Measurements from ENCODE around the gene DPYSL4. TPM values are rescaled to one million over a fixed set of nuclear protein-coding genes. Genes with fewer than 3 reads are reported as not detected.

Gene DPYSL4
- total RNA-seq, 5 donors from 2014 or later (not counting 1 experiment from before 2014, with no cell fraction given): 0.66 to 3.9 (median 3.2) TPM

DNA sequence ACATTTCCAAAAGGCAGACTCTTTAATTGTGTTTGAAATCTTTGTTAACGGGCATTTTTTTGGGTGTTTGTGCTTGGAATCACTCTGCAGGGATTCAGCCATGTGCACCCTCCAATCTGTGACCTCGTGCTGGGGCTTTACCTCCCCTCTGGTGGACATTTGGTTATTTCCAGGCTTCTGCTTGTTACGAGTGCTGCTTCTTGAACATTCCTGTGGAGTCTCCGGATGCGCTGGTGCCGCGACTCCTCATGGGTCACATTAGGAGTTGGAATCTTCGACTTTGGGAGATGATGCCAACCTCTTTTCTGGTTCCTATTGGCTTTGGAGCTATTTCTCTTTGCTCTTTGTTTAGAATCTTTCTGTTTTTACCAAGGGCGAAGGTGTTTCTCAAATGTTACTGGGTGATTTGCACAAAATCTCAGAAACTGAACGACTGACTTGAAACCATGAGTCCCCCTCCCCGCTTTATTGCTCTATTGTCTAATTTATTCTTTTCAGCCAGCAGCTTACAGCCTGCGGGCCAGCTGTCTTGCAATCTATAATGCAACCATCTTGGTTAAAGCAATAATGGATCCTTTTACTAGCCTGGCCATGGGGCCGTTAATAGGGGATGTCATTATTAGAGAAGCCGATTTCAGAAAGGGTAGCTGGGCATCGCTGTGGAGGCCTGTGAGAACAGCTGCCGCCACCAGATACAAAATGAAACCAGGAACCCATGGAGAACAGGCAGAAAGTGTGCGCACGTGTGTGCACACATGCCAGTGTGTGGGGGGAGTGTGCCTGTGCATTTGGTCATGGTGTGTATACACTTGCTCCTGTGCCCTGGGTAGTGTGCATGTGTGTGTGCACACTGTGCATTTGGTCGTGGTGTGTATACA is 9.9 kb upstream of the DPYSL4 start:
- Histone ChIP-seq H3K36me3 (ENCODE audit: control insufficient read depth in 2 of 2, extremely low read depth in 1 of 2, insufficient read depth in 1 of 2, low read length in 1 of 2) (no peaks in the 10 kb centered on the region), H3K27ac (ENCODE audit: low read length) (no peak overlapping the region), H3K27me3 (replicated peaks in 1 of 2; ENCODE audit: control insufficient read depth in 2 of 2, extremely low read depth in 1 of 2, insufficient read depth in 2 of 2, low read length in 1 of 2) (peaks cover 3 to 42% of the 10 kb centered on the region in 2 experiments), H3K4me1 (ENCODE audit: control insufficient read depth in 1 of 2, extremely low read depth in 1 of 2, insufficient read depth in 2 of 2, low read length in 2 of 2) (no peaks in the 10 kb centered on the region), H3K4me3 (ENCODE audit: control insufficient read depth in 1 of 2, extremely low read depth in 1 of 2, low read length in 1 of 2) (no peak overlapping the region), H3K9me3 (no peaks in the 10 kb centered on the region)
- Mint-ChIP-seq H3K36me3 (no peaks in the 10 kb centered on the region), H3K27me3 (peaks cover 32 to 36% of the 10 kb centered on the region in 2 donors), H3K27ac (no peak overlapping the region), H3K9me3 (no peaks in the 10 kb centered on the region), H3K4me1 (peaks cover 4 to 14% (median 12%) of the 10 kb centered on the region in 3 donors), H3K4me3 (no peak overlapping the region)
- WGBS (ENCODE audit: insufficient coverage): 64% methylated on average over 17 of the region's 19 CpGs
- ChIA-PET POLR2A (interaction anchor here in 1 of 2 donors (0.7 kb wide), 1 partner anchor 63 kb away, joined by 3 read pairs; no protein-coding TSS in a partner anchor), CTCF (no interaction called here)
- DNase-seq (no peak), ATAC-seq (replicated peaks in 1 of 4) (no peak)

DNA sequence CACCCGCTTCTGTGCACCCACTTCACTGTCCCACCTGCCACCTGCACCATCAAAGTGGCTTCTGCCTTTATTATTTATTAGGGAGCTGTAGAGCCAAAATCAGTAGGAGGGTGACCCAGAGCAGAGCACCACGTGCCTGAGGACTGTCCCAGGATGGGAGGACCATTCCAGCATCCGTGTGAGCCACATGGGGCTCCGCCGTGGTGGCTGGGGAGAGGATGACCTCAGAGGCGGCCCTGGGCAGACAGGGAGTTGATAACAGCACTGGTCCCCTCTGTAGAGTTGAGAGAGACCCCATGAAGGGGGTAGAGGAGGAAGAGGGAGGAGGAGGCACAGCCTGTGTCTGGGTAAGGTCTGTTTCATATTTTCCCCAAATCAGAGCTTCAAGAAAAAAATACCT is 8.7 kb upstream of the DPYSL4 start:
- Histone ChIP-seq H3K4me1 (ENCODE audit: control insufficient read depth in 1 of 2, extremely low read depth in 1 of 2, insufficient read depth in 2 of 2, low read length in 2 of 2) (no peaks in the 10 kb centered on the region), H3K4me3 (ENCODE audit: control insufficient read depth in 1 of 2, extremely low read depth in 1 of 2, low read length in 1 of 2) (no peak overlapping the region), H3K27me3 (replicated peaks in 1 of 2; ENCODE audit: control insufficient read depth in 2 of 2, extremely low read depth in 1 of 2, insufficient read depth in 2 of 2, low read length in 1 of 2) (peaks cover 3 to 52% of the 10 kb centered on the region in 2 experiments), H3K9me3 (no peaks in the 10 kb centered on the region), H3K27ac (ENCODE audit: low read length) (no peak overlapping the region), H3K36me3 (ENCODE audit: control insufficient read depth in 2 of 2, extremely low read depth in 1 of 2, insufficient read depth in 1 of 2, low read length in 1 of 2) (no peaks in the 10 kb centered on the region)
- Mint-ChIP-seq H3K4me1 (peaks cover 4 to 14% (median 7%) of the 10 kb centered on the region in 3 donors), H3K27me3 (peaks cover 30 to 38% of the 10 kb centered on the region in 2 donors), H3K27ac (no peak overlapping the region), H3K36me3 (no peaks in the 10 kb centered on the region), H3K9me3 (no peaks in the 10 kb centered on the region), H3K4me3 (no peak overlapping the region)
- ChIA-PET CTCF (interaction anchor here in 1 of 2 donors (0.6 kb wide), 1 partner anchor 11 kb away, joined by 3 read pairs; no protein-coding TSS in a partner anchor), POLR2A (no interaction called here)
- no peak for ATAC-seq (replicated peaks in 1 of 4)
- WGBS (ENCODE audit: insufficient coverage): 78% methylated on average over 5 of the region's 6 CpGs
- DNase-seq: no peak

DNA sequence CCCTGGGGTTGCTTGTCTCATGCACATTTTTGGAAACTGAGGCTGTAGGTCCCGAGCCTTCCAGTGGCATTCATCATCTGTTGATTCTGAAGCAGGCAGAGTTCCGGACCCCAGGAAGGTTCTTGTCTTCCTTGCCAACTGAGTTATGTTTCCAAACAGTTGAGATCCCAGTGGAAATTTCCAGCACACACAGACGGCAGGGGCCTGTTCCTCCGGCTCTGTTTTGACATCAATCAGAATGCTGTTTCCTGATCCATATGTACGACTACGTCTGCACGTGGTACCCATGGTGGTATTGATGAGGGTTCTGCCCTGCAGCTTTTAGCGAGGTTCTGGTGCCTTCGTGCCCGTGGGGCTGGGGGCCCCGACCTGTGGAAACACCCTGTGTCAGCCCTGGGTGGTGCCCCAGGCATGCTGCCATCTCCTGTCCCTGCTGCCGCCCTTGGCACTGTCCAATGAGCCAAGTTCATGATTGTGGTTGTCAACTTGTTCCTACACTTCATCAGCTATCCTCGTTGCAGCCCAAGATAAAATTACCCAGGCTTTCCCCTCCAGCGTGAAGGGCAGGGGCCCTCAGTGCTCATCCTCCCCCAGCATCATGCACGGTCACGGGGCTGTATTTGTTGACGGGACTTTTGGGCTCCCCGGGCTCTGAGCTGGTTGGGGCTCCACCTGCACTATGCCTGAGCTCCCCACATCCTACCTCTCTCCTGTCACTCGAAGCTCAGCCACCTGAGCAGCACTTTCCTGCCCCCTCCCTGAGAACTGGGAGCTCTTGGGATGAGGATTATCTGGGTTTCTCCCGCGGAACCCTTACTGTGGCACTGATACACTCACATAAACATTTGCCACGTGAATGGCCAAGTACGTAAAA is 7.8 kb upstream of the DPYSL4 start:
- no peak for DNase-seq
- no peak overlapping the region for H3K4me3 Mint-ChIP-seq
- H3K4me1 Mint-ChIP-seq: peaks cover 0 to 9% (median 0%) of the 10 kb centered on the region in 3 donors
- no peak for ATAC-seq (replicated peaks in 1 of 4)
- Histone ChIP-seq H3K27ac (ENCODE audit: low read length) (no peak overlapping the region), H3K4me1 (ENCODE audit: control insufficient read depth in 1 of 2, extremely low read depth in 1 of 2, insufficient read depth in 2 of 2, low read length in 2 of 2) (no peaks in the 10 kb centered on the region), H3K36me3 (ENCODE audit: control insufficient read depth in 2 of 2, extremely low read depth in 1 of 2, insufficient read depth in 1 of 2, low read length in 1 of 2) (no peaks in the 10 kb centered on the region), H3K4me3 (ENCODE audit: control insufficient read depth in 1 of 2, extremely low read depth in 1 of 2, low read length in 1 of 2) (no peak overlapping the region), H3K27me3 (replicated peaks in 1 of 2; ENCODE audit: control insufficient read depth in 2 of 2, extremely low read depth in 1 of 2, insufficient read depth in 2 of 2, low read length in 1 of 2) (peaks cover 3 to 54% of the 10 kb centered on the region in 2 experiments), H3K9me3 (no peaks in the 10 kb centered on the region)
- no peak overlapping the region for H3K27ac Mint-ChIP-seq
- no peaks in the 10 kb centered on the region for H3K36me3 Mint-ChIP-seq
- ChIA-PET CTCF (no interaction called here), POLR2A (no interaction called here)
- WGBS (ENCODE audit: insufficient coverage): 70% methylated on average over 18 of the region's 23 CpGs
- H3K9me3 Mint-ChIP-seq: no peaks in the 10 kb centered on the region
- H3K27me3 Mint-ChIP-seq: peaks cover 34 to 45% of the 10 kb centered on the region in 2 donors

DNA sequence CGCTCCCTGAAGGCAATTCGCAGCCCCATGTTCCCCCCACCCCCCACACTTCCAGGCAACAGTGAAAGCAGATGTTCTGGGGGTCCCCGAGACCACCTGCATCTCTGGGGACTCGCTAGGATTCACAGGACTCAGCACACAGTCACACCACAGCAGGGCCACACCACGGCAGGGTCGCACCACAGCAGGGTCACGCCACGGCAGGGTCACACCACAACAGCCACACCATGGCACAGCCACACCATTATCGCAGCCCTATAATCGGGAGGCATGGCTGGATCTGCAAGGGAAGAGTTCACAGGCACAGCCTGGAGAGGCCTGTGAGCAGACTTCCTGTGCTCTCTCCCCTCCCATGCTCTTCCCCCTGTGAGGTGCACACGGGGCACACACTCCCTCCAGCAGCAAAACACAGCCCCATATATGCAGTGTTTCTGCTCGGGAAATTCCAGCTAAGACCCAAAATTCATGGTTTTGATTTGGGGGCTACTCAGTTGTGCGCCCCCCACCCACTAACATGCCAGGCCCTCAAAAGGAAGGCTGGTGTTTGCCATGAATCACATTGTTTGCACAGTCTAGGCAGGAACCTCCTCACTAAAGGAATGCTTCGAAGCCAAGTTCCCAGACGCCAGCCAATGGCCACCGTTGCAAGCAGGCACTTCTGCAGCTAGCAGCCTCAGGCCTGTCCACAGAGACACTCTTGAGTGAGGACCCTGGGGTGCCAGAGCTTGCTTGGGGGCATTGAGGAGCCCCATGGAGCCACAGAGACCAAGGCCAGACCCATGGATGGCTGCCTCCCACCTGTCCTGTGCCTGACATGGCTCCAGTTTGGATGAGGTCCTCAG is 7.0 kb upstream of the DPYSL4 start:
- POLR2A ChIA-PET: no interaction called here
- Mint-ChIP-seq H3K27me3 (peaks cover 36 to 51% of the 10 kb centered on the region in 2 donors), H3K4me1 (peaks cover 0 to 6% (median 2%) of the 10 kb centered on the region in 3 donors), H3K4me3 (no peak overlapping the region), H3K9me3 (no peaks in the 10 kb centered on the region), H3K36me3 (no peaks in the 10 kb centered on the region), H3K27ac (no peak overlapping the region)
- no peak for DNase-seq
- no peak for ATAC-seq (replicated peaks in 1 of 4)
- H3K9me3 ChIP-seq: no peaks in the 10 kb centered on the region
- H3K27me3 ChIP-seq (replicated peaks in 1 of 2; ENCODE audit: control insufficient read depth in 2 of 2, extremely low read depth in 1 of 2, insufficient read depth in 2 of 2, low read length in 1 of 2): peaks cover 7 to 59% of the 10 kb centered on the region in 2 experiments
- CTCF ChIA-PET: no interaction called here
- H3K36me3 ChIP-seq (ENCODE audit: control insufficient read depth in 2 of 2, extremely low read depth in 1 of 2, insufficient read depth in 1 of 2, low read length in 1 of 2): no peaks in the 10 kb centered on the region
- H3K27ac ChIP-seq (ENCODE audit: low read length): no peak overlapping the region
- no peak overlapping the region for H3K4me3 ChIP-seq (ENCODE audit: control insufficient read depth in 1 of 2, extremely low read depth in 1 of 2, low read length in 1 of 2)
- WGBS (ENCODE audit: insufficient coverage): 80% methylated on average over 16 of the region's 16 CpGs
- H3K4me1 ChIP-seq (ENCODE audit: control insufficient read depth in 1 of 2, extremely low read depth in 1 of 2, insufficient read depth in 2 of 2, low read length in 2 of 2): no peaks in the 10 kb centered on the region

DNA sequence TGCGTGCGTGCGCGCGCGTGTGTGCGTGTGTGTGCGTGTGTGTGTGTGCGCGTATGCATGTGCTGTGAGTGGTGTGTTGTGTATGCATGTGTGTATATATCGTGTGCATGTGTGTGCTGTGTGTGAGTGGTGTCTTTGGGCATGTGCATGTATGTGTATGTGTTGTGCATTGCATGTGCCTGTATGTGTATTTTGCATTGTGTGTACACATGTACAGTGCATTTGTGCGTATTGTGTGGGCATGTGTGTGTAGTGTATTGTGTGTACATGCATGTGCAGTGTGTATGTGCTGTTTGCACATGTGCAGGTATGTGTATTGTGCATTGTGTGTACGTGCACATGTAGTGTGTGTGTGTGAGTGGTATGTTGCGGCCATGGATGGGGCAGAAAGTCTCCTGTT is 6.0 kb upstream of the DPYSL4 start:
- Mint-ChIP-seq H3K4me1 (peaks cover 0 to 9% (median 4%) of the 10 kb centered on the region in 3 donors), H3K4me3 (no peak overlapping the region), H3K27me3 (peaks cover 40 to 56% of the 10 kb centered on the region in 2 donors), H3K27ac (no peak overlapping the region), H3K9me3 (no peaks in the 10 kb centered on the region), H3K36me3 (no peaks in the 10 kb centered on the region)
- ATAC-seq (replicated peaks in 1 of 4): no peak
- H3K9me3 ChIP-seq: no peaks in the 10 kb centered on the region
- WGBS (ENCODE audit: insufficient coverage): 61% methylated on average over 12 of the region's 14 CpGs
- DNase-seq: no peak
- ChIA-PET CTCF (no interaction called here), POLR2A (no interaction called here)
- peaks cover 12 to 68% of the 10 kb centered on the region in 2 experiments for H3K27me3 ChIP-seq (replicated peaks in 1 of 2; ENCODE audit: control insufficient read depth in 2 of 2, extremely low read depth in 1 of 2, insufficient read depth in 2 of 2, low read length in 1 of 2)
- H3K4me1 ChIP-seq (ENCODE audit: control insufficient read depth in 1 of 2, extremely low read depth in 1 of 2, insufficient read depth in 2 of 2, low read length in 2 of 2): peaks cover 0 to 5% of the 10 kb centered on the region in 2 experiments
- H3K36me3 ChIP-seq (ENCODE audit: control insufficient read depth in 2 of 2, extremely low read depth in 1 of 2, insufficient read depth in 1 of 2, low read length in 1 of 2): no peaks in the 10 kb centered on the region
- H3K4me3 ChIP-seq (ENCODE audit: control insufficient read depth in 1 of 2, extremely low read depth in 1 of 2, low read length in 1 of 2): no peak overlapping the region
- H3K27ac ChIP-seq (ENCODE audit: low read length): no peak overlapping the region
